ENCODE measurements around the gene ACVR2A.

- TF ChIP-seq POLR2A (IDR thresholded peaks at IDR 0.05) (no peak), CTCF (IDR thresholded peaks at IDR 0.05) (no peak)
Measured at GRCh38 chr2:147818741-147819140, 26.1 kb upstream of the ACVR2A start.

Measured in testis (tissue), 2 donors.